Measurements from ENCODE around the gene NDUFAF8. TPM values are rescaled to one million over a fixed set of nuclear protein-coding genes. Genes with fewer than 3 reads are reported as not detected.
"Not testable (repeated sequence)": the region's sequence is repeated elsewhere in the genome, so short reads cannot be mapped to it uniquely, and the experiment has no call there.

Gene NDUFAF8
- total RNA-seq, 2 experiments from 2014 or later = 42.3 to 48.3 TPM

- H3K4me3 Mint-ChIP-seq = no peak overlapping the region
- H3K27me3 Mint-ChIP-seq (ENCODE audit: low read depth) = no peaks in the 10 kb centered on the region
- no peaks in the 10 kb centered on the region for H3K9me3 Mint-ChIP-seq (ENCODE audit: insufficient read depth)
- H3K27ac Mint-ChIP-seq = no peak overlapping the region
- no peak for ATAC-seq
- CTCF ChIA-PET = no interaction called here
- peaks cover 4% of the 10 kb centered on the region for H3K36me3 Mint-ChIP-seq (ENCODE audit: low read depth)
- DNase-seq = no peak
- H3K4me1 Mint-ChIP-seq (ENCODE audit: low read depth) = peaks cover 17% of the 10 kb centered on the region
- POLR2A ChIA-PET = interaction anchor here (1.1 kb wide), 1 partner anchor 12 kb away, joined by 4 read pairs; no protein-coding TSS in a partner anchor
These were observed 19.5 kb upstream of the NDUFAF8 start for GRCh38 chr17:81219476-81220180.

GRCh38 chr17:81221371-81221841 lies 17.7 kb upstream of the NDUFAF8 start:
- POLR2A ChIA-PET = no interaction called here
- no peaks in the 10 kb centered on the region for H3K27me3 Mint-ChIP-seq (ENCODE audit: low read depth)
- CTCF ChIA-PET = interaction anchor here (0.6 kb wide), 1 partner anchor 79 kb away, joined by 4 read pairs; no protein-coding TSS in a partner anchor

GRCh38 chr17:81221842-81222619 lies 17.1 kb upstream of the NDUFAF8 start:
- ChIA-PET CTCF (interaction anchor here (0.6 to 1.1 kb wide), 3 partner anchors 114 to 262 kb away, joined by 3 read pairs; no protein-coding TSS in a partner anchor), POLR2A (interaction anchor here (1.2 kb wide), 1 partner anchor 17 kb away, joined by 9 read pairs; the partner anchor contains the start of genes NDUFAF8 and TEPSIN)
- Mint-ChIP-seq H3K4me1 (ENCODE audit: low read depth) (peaks cover 17% of the 10 kb centered on the region), H3K36me3 (ENCODE audit: low read depth) (peaks cover 4% of the 10 kb centered on the region), H3K27me3 (ENCODE audit: low read depth) (no peaks in the 10 kb centered on the region), H3K4me3 (peak overlapping the region; percentile 63), H3K27ac (peak overlapping the region; percentile 11), H3K9me3 (ENCODE audit: insufficient read depth) (no peaks in the 10 kb centered on the region)
- no peak for ATAC-seq
- no peak for DNase-seq

More at GRCh38 chr17:81221371-81221841, 17.7 kb upstream of the NDUFAF8 start:
- DNase-seq (no peak), ATAC-seq (no peak)
- Mint-ChIP-seq H3K27ac (peak overlapping the region; percentile 11), H3K4me1 (ENCODE audit: low read depth) (peaks cover 17% of the 10 kb centered on the region), H3K36me3 (ENCODE audit: low read depth) (peaks cover 4% of the 10 kb centered on the region), H3K4me3 (peak overlapping the region; percentile 63), H3K9me3 (ENCODE audit: insufficient read depth) (no peaks in the 10 kb centered on the region)

- ATAC-seq = no peak
- peak overlapping the region; percentile 69 for H3K4me3 Mint-ChIP-seq
- H3K4me1 Mint-ChIP-seq (ENCODE audit: low read depth) = peaks cover 19% of the 10 kb centered on the region
- no peak overlapping the region for H3K27ac Mint-ChIP-seq
- ChIA-PET CTCF (interaction anchor here (0.7 to 1.1 kb wide), 3 partner anchors 30 to 262 kb away, joined by 3 read pairs; no protein-coding TSS in a partner anchor), POLR2A (interaction anchor here (1.2 kb wide), 1 partner anchor 16 kb away, joined by 9 read pairs; the partner anchor contains the start of genes NDUFAF8 and TEPSIN)
- H3K27me3 Mint-ChIP-seq (ENCODE audit: low read depth) = no peaks in the 10 kb centered on the region
- H3K36me3 Mint-ChIP-seq (ENCODE audit: low read depth) = peaks cover 6% of the 10 kb centered on the region
- H3K9me3 Mint-ChIP-seq (ENCODE audit: insufficient read depth) = no peaks in the 10 kb centered on the region
- DNase-seq = no peak
These were observed 16.6 kb upstream of the NDUFAF8 start for GRCh38 chr17:81222620-81222905.

- H3K27me3 Mint-ChIP-seq (ENCODE audit: low read depth) = no peaks in the 10 kb centered on the region
- POLR2A ChIA-PET = interaction anchor here (1.2 kb wide), 1 partner anchor 16 kb away, joined by 9 read pairs; the partner anchor contains the start of genes NDUFAF8 and TEPSIN
- no peaks in the 10 kb centered on the region for H3K9me3 Mint-ChIP-seq (ENCODE audit: insufficient read depth)
- ATAC-seq (peak; percentile 99), DNase-seq (peak; percentile 99)
- peak within 1 kb of the TSS; percentile 72 for H3K4me3 Mint-ChIP-seq
- CTCF ChIA-PET = interaction anchor here (0.7 to 1.1 kb wide), 3 partner anchors 30 to 261 kb away, joined by 3 read pairs; no protein-coding TSS in a partner anchor
- H3K36me3 Mint-ChIP-seq (ENCODE audit: low read depth) = peaks cover 10% of the 10 kb centered on the region
- peaks cover 24% of the 10 kb centered on the region for H3K4me1 Mint-ChIP-seq (ENCODE audit: low read depth)
- H3K27ac Mint-ChIP-seq = peak within 1 kb of the TSS; percentile 67
These were observed 16.0 kb upstream of the NDUFAF8 start, which contains the start of gene CEP131 for GRCh38 chr17:81222906-81223761. TSS of gene CEP131 (minus strand) at chr17:81222965. CDS start at chr17:81220056, 2,909 bp downstream.

GRCh38 chr17:81223762-81224130 lies 15.4 kb upstream of the NDUFAF8 start:
- Mint-ChIP-seq H3K27me3 (ENCODE audit: low read depth) (no peaks in the 10 kb centered on the region), H3K9me3 (ENCODE audit: insufficient read depth) (no peaks in the 10 kb centered on the region), H3K4me3 (peak overlapping the region; percentile 72), H3K27ac (peak overlapping the region; percentile 67), H3K4me1 (ENCODE audit: low read depth) (peaks cover 28% of the 10 kb centered on the region), H3K36me3 (ENCODE audit: low read depth) (peaks cover 15% of the 10 kb centered on the region)
- ATAC-seq (no peak), DNase-seq (no peak)
- POLR2A ChIA-PET = no interaction called here
- CTCF ChIA-PET = no interaction called here

GRCh38 chr17:81227630-81228029 lies 11.5 kb upstream of the NDUFAF8 start:
- peaks cover 27% of the 10 kb centered on the region for H3K36me3 Mint-ChIP-seq (ENCODE audit: low read depth)
- DNase-seq; ATAC-seq; CTCF ChIA-PET; H3K4me3 Mint-ChIP-seq; POLR2A ChIA-PET; H3K27me3 Mint-ChIP-seq (ENCODE audit: low read depth); H3K9me3 Mint-ChIP-seq (ENCODE audit: insufficient read depth): not testable (repeated sequence)
- peaks cover 18% of the 10 kb centered on the region for H3K4me1 Mint-ChIP-seq (ENCODE audit: low read depth)
- H3K27ac Mint-ChIP-seq = peak overlapping the region; percentile 7

- DNase-seq (no peak), ATAC-seq (no peak)
- Mint-ChIP-seq H3K4me3 (no peak overlapping the region), H3K4me1 (ENCODE audit: low read depth) (peaks cover 16% of the 10 kb centered on the region), H3K27ac (no peak overlapping the region), H3K36me3 (ENCODE audit: low read depth) (peaks cover 27% of the 10 kb centered on the region), H3K27me3 (ENCODE audit: low read depth) (no peaks in the 10 kb centered on the region), H3K9me3 (ENCODE audit: insufficient read depth) (no peaks in the 10 kb centered on the region)
- CTCF ChIA-PET = interaction anchor here (1.1 kb wide), 1 partner anchor 10 kb away, joined by 3 read pairs; the partner anchor contains the start of genes NDUFAF8 and TEPSIN
- POLR2A ChIA-PET = no interaction called here
These were observed 10.7 kb upstream of the NDUFAF8 start for GRCh38 chr17:81228420-81228819.

GRCh38 chr17:81228834-81229665 lies 10.1 kb upstream of the NDUFAF8 start:
- Mint-ChIP-seq H3K36me3 (ENCODE audit: low read depth) (peaks cover 24% of the 10 kb centered on the region), H3K27me3 (ENCODE audit: low read depth) (no peaks in the 10 kb centered on the region), H3K4me3 (no peak overlapping the region), H3K9me3 (ENCODE audit: insufficient read depth) (no peaks in the 10 kb centered on the region), H3K4me1 (ENCODE audit: low read depth) (peaks cover 10% of the 10 kb centered on the region), H3K27ac (no peak overlapping the region)
- POLR2A ChIA-PET = no interaction called here
- ATAC-seq (no peak), DNase-seq (no peak)
- CTCF ChIA-PET = interaction anchor here (1.1 kb wide), 1 partner anchor 10 kb away, joined by 3 read pairs; the partner anchor contains the start of genes NDUFAF8 and TEPSIN

GRCh38 chr17:81229666-81229920 lies 9.5 kb upstream of the NDUFAF8 start:
- DNase-seq = no peak
- Mint-ChIP-seq H3K27ac (no peak overlapping the region), H3K9me3 (ENCODE audit: insufficient read depth) (no peaks in the 10 kb centered on the region), H3K4me3 (no peak overlapping the region), H3K4me1 (ENCODE audit: low read depth) (peaks cover 10% of the 10 kb centered on the region), H3K36me3 (ENCODE audit: low read depth) (peaks cover 24% of the 10 kb centered on the region), H3K27me3 (ENCODE audit: low read depth) (no peaks in the 10 kb centered on the region)
- ChIA-PET CTCF (no interaction called here), POLR2A (no interaction called here)
- ATAC-seq = no peak
